Measurements from ENCODE around the gene SYT12. TPM values are rescaled to one million over a fixed set of nuclear protein-coding genes. Genes with fewer than 3 reads are reported as not detected.

Gene SYT12
- total RNA-seq, 1 experiment from 2014 or later: 11.1 TPM

DNA sequence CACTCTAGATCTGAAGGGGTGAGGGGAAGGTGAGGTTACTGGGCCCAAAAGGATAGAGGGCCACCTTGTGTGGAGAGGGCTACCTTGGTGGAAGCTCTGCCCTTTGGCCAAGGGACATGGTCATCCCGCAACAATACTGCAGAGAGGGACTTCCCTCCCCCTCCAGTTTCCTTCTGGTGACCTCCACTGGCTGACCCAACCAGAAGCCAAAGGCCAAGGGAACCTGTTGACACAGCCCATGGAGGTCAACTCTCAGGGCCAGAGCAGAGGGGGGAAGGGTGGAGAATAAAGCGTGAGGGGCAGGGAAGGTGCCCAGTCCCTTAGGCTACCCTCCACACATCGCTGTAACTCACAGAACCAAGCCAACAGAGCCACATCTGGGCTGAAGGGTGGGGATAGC lies 18.7 kb downstream of the SYT12 start:
- no peak overlapping the region for H2AFZ ChIP-seq
- no peak overlapping the region for H3K4me3 ChIP-seq
- H3K27ac ChIP-seq: no peak overlapping the region
- no peaks in the 10 kb centered on the region for H3K27me3 ChIP-seq (ENCODE audit: insufficient read depth, low read depth)
- H3K79me2 ChIP-seq (ENCODE audit: low read depth): no peaks in the 10 kb centered on the region
- peak in 1 of 2 experiments; percentile 13 for DNase-seq
- no peak overlapping the region for H3K4me2 ChIP-seq
- intact Hi-C loops (cut with micrococcal nuclease; ENCODE audit: unreplicated experiment): no loop called here
- ChIA-PET POLR2A (ENCODE audit: unreplicated experiment) (no interaction called here), CTCF (no interaction called here)
- no TSS peak for BruUV-seq (replicated peaks)
- no peaks in the 10 kb centered on the region for H4K20me1 ChIP-seq (ENCODE audit: insufficient read depth)
- H3K36me3 ChIP-seq (ENCODE audit: low read depth): no peaks in the 10 kb centered on the region
- no peaks in the 10 kb centered on the region for H3K9me3 ChIP-seq (ENCODE audit: insufficient read depth, low read depth)
- no peaks in the 10 kb centered on the region for H3K4me1 ChIP-seq (replicated peaks; ENCODE audit: insufficient read depth)
- H3K9me2 ChIP-seq (ENCODE audit: insufficient read depth): no peaks in the 10 kb centered on the region
- H3F3A ChIP-seq (ENCODE audit: insufficient read depth, low read depth): peaks cover 13% of the 10 kb centered on the region
- TF ChIP-seq, protein P1, sequence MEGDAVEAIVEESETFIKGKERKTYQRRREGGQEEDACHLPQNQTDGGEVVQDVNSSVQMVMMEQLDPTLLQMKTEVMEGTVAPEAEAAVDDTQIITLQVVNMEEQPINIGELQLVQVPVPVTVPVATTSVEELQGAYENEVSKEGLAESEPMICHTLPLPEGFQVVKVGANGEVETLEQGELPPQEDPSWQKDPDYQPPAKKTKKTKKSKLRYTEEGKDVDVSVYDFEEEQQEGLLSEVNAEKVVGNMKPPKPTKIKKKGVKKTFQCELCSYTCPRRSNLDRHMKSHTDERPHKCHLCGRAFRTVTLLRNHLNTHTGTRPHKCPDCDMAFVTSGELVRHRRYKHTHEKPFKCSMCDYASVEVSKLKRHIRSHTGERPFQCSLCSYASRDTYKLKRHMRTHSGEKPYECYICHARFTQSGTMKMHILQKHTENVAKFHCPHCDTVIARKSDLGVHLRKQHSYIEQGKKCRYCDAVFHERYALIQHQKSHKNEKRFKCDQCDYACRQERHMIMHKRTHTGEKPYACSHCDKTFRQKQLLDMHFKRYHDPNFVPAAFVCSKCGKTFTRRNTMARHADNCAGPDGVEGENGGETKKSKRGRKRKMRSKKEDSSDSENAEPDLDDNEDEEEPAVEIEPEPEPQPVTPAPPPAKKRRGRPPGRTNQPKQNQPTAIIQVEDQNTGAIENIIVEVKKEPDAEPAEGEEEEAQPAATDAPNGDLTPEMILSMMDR (conservative IDR thresholded peaks at IDR 0.05): no peak
- no peak for TF ChIP-seq EZH2 (IDR thresholded peaks at IDR 0.05; ENCODE audit: low read depth)

DNA sequence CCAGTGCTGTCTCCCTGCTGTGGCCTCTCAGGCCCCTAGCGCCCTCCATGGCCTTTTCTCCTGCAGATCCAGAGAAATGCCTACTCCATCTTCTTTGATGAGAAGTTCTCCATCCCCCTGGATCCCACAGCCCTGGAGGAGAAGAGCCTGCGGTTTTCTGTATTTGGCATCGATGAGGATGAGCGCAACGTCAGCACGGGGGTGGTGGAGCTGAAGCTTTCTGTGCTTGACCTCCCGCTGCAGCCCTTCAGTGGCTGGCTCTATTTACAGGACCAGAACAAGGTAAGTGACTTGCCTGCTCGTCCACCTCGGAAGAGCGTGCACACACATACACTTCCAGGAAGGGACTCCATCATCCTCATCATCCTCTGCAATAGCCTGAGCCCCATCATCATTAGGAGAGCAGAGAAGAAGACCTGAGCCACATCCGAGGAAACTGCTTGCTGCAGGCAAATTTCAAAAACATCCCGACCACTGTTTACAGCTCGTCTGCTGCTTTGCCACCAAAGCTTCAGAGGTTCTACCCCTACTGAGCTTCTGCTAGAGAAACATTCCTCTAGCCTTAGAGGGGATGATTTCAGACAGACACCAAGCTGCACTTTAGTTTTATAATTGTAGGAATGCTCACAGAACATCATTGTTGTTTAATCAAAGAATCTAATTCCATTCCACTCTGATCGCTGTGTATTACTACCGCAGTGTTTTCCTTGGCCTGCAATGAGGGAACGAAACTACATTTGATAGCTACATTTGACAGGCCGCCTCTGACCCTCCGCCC lies 20.8 kb downstream of the SYT12 start:
- Histone ChIP-seq H3K36me3 (ENCODE audit: low read depth) (no peaks in the 10 kb centered on the region), H3K9me3 (ENCODE audit: insufficient read depth, low read depth) (no peaks in the 10 kb centered on the region), H3K9me2 (ENCODE audit: insufficient read depth) (no peaks in the 10 kb centered on the region), H3K79me2 (ENCODE audit: low read depth) (no peaks in the 10 kb centered on the region), H3K27ac (no peak overlapping the region), H2AFZ (no peak overlapping the region), H3F3A (ENCODE audit: insufficient read depth, low read depth) (peaks cover 12% of the 10 kb centered on the region), H3K4me2 (no peak overlapping the region), H3K4me3 (no peak overlapping the region), H3K4me1 (replicated peaks; ENCODE audit: insufficient read depth) (no peaks in the 10 kb centered on the region), H4K20me1 (ENCODE audit: insufficient read depth) (no peaks in the 10 kb centered on the region), H3K27me3 (ENCODE audit: insufficient read depth, low read depth) (no peaks in the 10 kb centered on the region)
- TF ChIP-seq, protein P1 (conservative IDR thresholded peaks at IDR 0.05): no peak
- no peak for TF ChIP-seq EZH2 (IDR thresholded peaks at IDR 0.05; ENCODE audit: low read depth)
- ChIA-PET CTCF (no interaction called here), POLR2A (ENCODE audit: unreplicated experiment) (interaction anchor here (0.5 to 0.7 kb wide), 3 partner anchors 18 to 94 kb away, joined by 3 to 16 read pairs (median 3); no protein-coding TSS in a partner anchor)
- DNase-seq: no peak
- BruUV-seq (replicated peaks): no TSS peak
- intact Hi-C loops (cut with micrococcal nuclease; ENCODE audit: unreplicated experiment): no loop called here

DNA sequence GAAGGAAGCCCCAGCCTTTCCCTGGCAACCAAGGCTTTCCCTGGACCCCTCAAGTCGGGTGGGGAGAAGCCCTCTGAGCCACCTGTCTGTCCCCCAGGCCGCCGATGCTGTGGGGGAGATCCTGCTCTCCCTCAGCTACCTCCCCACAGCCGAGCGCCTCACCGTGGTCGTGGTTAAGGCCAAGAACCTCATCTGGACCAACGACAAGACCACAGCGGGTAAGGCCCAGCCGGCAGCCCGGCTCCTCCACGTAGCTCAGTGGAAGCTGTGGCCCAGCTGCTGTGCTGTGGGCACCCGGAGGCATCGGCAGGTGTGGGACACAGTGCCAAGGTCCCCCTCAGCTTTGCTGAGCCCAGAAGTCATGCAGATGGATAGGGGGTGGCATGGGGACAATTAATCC lies 21.6 kb downstream of the SYT12 start:
- no peaks in the 10 kb centered on the region for H3K27me3 ChIP-seq (ENCODE audit: insufficient read depth, low read depth)
- no peaks in the 10 kb centered on the region for H4K20me1 ChIP-seq (ENCODE audit: insufficient read depth)
- peaks cover 12% of the 10 kb centered on the region for H3F3A ChIP-seq (ENCODE audit: insufficient read depth, low read depth)
- no peaks in the 10 kb centered on the region for H3K4me1 ChIP-seq (replicated peaks; ENCODE audit: insufficient read depth)
- no peak overlapping the region for H3K4me2 ChIP-seq
- H2AFZ ChIP-seq: no peak overlapping the region
- no peak for TF ChIP-seq EZH2 (IDR thresholded peaks at IDR 0.05; ENCODE audit: low read depth)
- TF ChIP-seq, protein P1 (conservative IDR thresholded peaks at IDR 0.05): no peak
- DNase-seq: no peak
- ChIA-PET POLR2A (ENCODE audit: unreplicated experiment) (interaction anchor here (0.5 to 0.7 kb wide), 3 partner anchors 19 to 95 kb away, joined by 3 to 16 read pairs (median 3); no protein-coding TSS in a partner anchor), CTCF (no interaction called here)
- H3K9me2 ChIP-seq (ENCODE audit: insufficient read depth): no peaks in the 10 kb centered on the region
- BruUV-seq (replicated peaks): no TSS peak
- H3K79me2 ChIP-seq (ENCODE audit: low read depth): no peaks in the 10 kb centered on the region
- H3K27ac ChIP-seq: no peak overlapping the region
- H3K4me3 ChIP-seq: no peak overlapping the region
- no peaks in the 10 kb centered on the region for H3K36me3 ChIP-seq (ENCODE audit: low read depth)
- intact Hi-C loops (cut with micrococcal nuclease; ENCODE audit: unreplicated experiment): no loop called here
- no peaks in the 10 kb centered on the region for H3K9me3 ChIP-seq (ENCODE audit: insufficient read depth, low read depth)
